ENCODE measurements around the gene GALC.

Gene GALC

DNA sequence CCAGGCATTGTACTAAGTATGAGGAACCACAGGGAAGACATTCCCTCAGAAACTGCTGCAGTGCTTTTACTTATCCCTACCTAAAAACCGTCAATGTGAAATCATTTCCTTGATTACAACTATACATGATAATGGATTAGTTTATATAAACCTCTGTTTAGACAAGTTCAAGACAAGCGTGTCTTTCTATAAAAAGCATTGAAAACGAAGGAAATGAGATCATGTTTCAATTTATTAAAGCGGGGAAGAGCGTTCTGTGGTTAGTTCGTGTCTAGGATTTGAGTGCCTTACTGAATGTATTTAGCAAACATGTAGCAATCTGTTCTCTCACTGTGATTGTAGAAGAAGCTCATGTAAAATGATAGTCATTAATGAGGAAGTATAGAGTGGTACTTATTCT is 37.5 kb downstream of the GALC start:
- peak; percentile 36 for DNase-seq (ENCODE audit: low read depth)

DNA sequence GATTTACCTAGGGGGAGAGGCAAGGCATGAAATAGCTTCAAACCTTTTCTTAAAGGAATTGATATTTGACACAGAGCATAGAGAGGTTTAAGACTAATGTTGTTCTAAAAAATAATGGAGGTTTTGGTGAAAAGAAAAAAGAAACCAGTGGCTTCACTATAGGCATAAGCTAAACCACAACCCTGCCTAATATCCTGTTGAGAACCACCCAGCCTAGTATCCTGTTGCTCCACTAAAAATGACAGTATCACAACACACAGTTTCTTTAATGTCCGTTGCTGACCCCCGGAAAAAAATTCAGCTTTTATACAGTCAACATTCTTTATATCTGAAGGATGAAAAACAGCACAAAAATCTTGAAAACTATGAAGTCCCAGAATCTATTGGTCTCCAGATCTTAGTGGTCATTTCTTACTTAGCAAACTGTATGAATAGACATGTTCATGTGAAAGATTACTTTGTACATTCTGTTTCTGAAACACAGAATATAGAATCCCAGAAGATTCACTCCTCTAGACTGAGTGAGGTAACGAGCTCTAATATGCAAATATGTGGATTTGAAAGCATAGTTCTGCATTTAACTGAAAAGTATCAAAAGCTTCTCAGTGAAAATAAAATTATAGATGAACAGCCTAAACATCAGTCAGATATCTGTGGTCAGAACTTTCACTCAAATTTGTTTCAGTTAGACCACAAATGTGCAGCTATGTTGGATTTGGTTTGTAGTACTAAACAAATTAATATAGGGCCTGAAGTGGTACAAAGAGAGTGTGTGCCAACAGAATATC is 40.5 kb downstream of the GALC start:
- no peak for DNase-seq (ENCODE audit: low read depth)

DNA sequence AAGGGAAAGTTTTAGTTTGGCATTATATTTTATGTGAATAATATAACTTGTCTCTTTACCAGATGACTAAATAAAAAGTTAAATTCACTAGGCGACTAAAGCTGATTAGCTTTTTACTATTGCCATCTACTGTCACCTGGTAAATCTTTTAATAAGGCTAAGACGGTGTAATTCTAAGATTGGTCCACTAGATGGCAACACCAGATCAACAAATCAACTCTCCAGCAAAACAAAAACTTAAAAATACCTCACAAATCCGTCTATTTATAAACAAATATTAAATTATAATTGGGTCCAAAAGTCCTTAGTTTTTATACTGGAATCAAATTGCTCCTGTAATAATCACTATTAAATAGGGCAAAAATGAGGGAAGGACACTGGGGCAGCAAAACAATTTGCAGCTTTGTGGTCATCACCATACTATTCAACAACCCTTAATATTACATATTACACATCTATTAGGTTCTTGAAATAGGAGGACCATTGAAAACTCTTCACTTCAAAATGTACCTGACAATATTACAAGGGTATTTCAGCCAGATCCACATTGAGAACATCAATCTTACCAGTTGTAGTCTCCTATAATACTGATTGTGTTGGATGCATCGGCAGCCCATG is 47.9 kb downstream of the GALC start:
- peak; percentile 60 for DNase-seq (ENCODE audit: low read depth)

- no peak for DNase-seq (ENCODE audit: low read depth)
Measured at GRCh38 chr14:87940894-87941293, 52.1 kb downstream of the GALC start.

GRCh38 chr14:87940382-87940781 is 52.6 kb downstream of the GALC start:
- DNase-seq (ENCODE audit: low read depth) = no peak

DNA sequence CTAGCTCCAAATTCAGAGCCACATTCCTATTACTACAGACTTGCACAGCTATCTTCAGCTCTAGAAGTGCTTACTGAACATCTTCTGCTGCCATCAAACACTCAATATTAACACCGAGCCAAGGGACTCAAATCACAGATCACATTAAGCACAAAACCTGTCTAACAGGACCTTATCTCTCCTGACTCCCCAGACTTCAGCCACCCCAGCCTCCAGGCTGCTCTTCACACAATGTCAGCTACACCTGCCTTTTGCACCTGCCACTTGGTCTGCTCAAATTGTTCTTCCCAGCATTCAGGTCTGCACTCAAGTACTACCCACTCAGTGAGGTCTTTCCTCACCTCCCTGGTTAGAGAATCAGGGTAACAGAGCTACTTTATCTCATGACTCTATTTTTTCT is 57.1 kb downstream of the GALC start:
- no peak for DNase-seq (ENCODE audit: low read depth)

- no peak for DNase-seq (ENCODE audit: low read depth)
Measured at GRCh38 chr14:87935081-87935828, 57.7 kb downstream of the GALC start.

GRCh38 chr14:87934185-87934584 is 58.8 kb downstream of the GALC start:
- peak; percentile 15 for DNase-seq (ENCODE audit: low read depth)

- no peak for DNase-seq (ENCODE audit: low read depth)
Measured at GRCh38 chr14:87916886-87917275, 76.1 kb downstream of the GALC start.

DNA sequence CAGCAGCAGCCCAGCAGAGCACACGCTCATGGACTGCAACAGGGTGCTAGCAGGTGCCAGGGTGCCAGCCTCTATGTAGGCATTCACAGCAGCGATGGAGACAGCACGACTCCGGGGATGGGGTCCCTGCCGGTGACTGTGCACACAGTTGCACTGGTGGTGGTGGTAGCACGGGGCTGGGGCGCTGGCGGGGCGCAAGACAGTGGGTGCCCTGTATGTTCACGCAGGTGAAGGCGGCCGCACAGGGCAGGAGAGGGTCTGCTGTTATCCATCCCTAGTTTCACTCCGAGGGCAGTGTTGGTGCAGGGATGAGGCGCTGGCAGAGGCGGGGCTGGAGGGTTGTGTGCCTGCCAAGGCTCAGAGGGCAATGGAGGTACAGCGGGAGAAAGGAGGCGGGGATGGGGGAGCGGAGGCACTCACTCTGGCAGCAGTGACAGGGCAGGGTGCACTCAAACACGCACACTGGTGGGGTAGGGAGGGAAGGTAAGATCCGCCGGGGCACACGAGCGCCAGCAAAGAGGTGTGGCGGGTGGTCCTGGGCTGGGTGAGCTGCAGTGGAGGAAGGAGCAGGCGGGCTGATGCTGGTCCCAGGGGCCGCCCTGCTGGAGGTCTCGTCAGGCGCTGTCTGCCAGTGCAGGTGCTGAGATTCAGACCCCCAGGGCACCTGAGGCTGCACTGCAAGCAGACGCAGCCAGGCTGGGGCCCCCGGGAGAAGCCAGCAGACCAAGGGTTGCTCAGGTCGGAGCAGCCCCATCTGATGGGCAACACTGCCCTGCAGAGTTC is 76.7 kb downstream of the GALC start:
- no peak for DNase-seq (ENCODE audit: low read depth)

GRCh38 chr14:87908550-87908949 is 84.4 kb downstream of the GALC start:
- DNase-seq (ENCODE audit: low read depth) = no peak

DNA sequence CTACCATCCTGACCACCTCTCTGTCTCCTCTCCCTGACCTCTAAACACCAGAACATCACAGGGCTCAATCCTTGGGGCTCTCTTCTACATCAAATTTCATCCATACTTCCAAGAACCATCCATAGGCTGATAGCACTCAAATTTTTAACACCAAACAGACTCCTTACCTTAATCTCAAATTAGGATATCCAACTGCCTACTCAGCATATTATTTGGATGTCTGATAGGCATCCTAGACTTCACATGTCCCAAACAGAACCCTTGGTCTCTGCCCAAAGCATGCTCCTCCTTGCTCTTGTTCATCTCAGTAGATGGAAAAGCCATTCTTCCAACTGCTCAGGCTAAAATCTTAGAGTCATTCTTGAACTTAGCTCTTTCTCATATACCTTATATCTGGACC is 91.3 kb downstream of the GALC start:
- DNase-seq (ENCODE audit: low read depth) = no peak

GRCh38 chr14:87901236-87901635 is 91.7 kb downstream of the GALC start:
- DNase-seq (ENCODE audit: low read depth) = no peak

DNA sequence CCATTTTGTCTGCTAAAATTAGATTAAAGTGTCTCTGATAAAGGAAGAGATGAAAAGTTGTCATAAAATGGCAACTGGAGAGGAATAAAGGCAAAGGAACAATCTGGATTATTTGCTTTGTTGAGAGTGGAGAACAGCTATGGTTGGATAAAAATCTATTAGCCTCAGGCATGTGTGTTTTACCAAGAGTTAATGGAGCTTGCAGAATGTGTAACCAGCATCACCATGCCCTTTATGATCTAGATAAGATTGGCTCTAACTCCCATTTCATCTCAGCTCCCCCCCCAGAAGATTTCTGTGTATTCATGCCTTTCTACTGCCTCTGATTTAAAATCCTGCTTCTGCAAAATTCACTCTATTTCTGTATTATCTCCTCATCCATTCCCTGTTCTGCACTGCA is 93.8 kb downstream of the GALC start:
- DNase-seq (ENCODE audit: low read depth) = no peak

DNA sequence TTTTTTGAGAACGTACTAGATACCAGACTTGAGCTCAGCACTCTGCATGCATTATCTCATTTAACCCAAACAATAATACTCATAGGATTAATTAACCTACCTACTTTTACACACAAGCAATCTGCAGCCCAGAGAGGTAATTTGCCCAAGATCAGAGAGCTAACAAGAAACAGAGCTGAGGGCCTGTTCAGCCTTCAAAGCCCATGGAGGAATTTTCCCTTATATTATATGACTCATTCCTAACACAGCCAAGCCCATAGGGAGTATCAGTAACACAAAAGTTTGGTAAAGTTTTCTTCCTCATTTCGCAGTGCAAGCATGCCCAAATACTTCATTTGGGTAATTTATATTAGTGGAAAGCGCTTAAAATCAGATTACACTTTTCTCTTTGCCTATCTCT is 94.7 kb downstream of the GALC start:
- DNase-seq (ENCODE audit: low read depth) = no peak

GRCh38 chr14:87896393-87897380 is 96.3 kb downstream of the GALC start:
- peak; percentile 52 for DNase-seq (ENCODE audit: low read depth)

GRCh38 chr14:87894920-87895319 is 98.1 kb downstream of the GALC start:
- no peak for DNase-seq (ENCODE audit: low read depth)

- no peak for DNase-seq (ENCODE audit: low read depth)
Measured at GRCh38 chr14:87892763-87893162, 100.2 kb downstream of the GALC start.

DNA sequence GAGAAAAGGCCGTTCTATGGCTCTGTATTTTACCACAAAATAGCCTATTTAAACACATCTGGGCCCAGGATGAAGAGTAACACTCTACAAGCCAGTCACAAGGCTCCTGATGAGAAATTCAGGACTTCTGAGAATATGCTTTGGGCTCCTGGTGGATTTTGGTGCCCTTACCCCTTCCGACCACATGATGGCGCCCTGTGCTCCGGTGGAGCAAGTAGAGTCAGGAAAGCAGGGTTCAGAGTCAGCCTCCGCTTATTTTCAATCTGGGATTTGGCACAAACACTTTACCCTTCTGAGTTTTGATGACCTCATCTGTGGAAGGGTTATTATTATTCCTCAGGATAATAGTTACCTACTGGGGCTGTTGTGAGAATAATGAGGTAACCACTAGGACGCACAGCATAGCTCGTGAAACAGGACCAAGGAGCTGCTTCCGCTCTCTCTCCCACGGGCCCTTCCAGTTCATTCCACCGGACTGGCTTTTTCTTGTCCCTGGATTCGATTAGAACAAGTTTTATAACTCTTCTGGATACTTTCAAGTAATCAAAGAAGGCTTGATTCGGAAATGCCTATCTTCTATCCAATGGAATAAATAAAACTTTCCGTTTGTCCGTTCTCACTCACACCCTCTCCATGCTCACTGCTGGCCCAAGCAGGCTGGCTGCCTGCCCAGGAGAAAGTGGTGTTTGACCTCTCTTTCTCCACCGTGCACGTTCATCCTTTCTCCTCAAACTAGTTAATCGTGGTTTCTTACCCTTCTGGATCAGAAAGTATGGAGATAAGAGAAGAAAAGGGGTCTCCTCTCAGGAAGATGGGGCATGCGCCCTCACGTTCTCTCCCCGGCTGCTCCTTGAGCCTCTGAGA is 104.6 kb downstream of the GALC start:
- DNase-seq (ENCODE audit: low read depth) = no peak

DNA sequence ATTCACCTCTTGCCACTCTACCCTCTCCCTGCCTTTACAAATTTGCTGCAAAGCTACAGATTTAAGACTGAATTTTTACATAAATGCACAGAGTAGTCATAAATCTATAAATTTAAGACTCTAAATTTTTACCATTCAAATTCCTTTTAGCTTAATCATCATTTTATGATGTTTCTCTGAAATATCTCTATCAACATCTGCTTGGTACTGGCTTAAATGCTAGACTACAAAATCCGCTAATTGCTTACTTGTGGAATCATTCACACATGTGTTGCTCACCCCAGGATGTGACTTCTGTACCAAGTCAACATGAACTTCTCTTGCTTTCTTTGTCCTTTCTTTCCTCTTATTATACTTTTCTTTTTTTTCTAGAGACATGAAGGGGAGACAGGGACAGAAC is 109.2 kb downstream of the GALC start:
- no peak for DNase-seq (ENCODE audit: low read depth)
